HG03442 (cell line): ENCODE results near the gene CCDC150.
"Not testable (repeated sequence)": the region's sequence is repeated elsewhere in the genome, so short reads cannot be mapped to it uniquely, and the experiment has no call there.

Source experiments
- ATAC-seq: cut with Tn5 transposase; IDR thresholded peaks from one replicate; pipeline ENCODE4 v1.9.1; 2021; ENCODE audit warnings: mild to moderate bottlenecking, moderate library complexity; ENCODE audit not compliant: unreplicated experiment

The CCDC150 gene

GRCh38 chr2:196630531-196630930 is 9.0 kb upstream of the CCDC150 start:
- ATAC-seq: no peak

- no peak for ATAC-seq
Observed at GRCh38 chr2:196635156-196635555, 4.4 kb upstream of the CCDC150 start.

GRCh38 chr2:196638765-196639164 is 750 bp upstream of the CCDC150 start:
- ATAC-seq: no peak

- ATAC-seq: no peak
Observed at GRCh38 chr2:196640031-196640548, 575 bp downstream of the CCDC150 start.

GRCh38 chr2:196649202-196649601 is 9.7 kb downstream of the CCDC150 start:
- ATAC-seq: no peak

GRCh38 chr2:196651387-196652094 is 12.0 kb downstream of the CCDC150 start:
- no peak for ATAC-seq

- no peak for ATAC-seq
Observed at GRCh38 chr2:196652869-196653268, 13.4 kb downstream of the CCDC150 start.

- ATAC-seq: no peak
Observed at GRCh38 chr2:196653843-196654242, 14.3 kb downstream of the CCDC150 start.

GRCh38 chr2:196655761-196656160 is 16.2 kb downstream of the CCDC150 start:
- ATAC-seq: no peak

GRCh38 chr2:196657333-196657732 is 17.8 kb downstream of the CCDC150 start:
- ATAC-seq: no peak

- no peak for ATAC-seq
Observed at GRCh38 chr2:196659844-196660243, 20.3 kb downstream of the CCDC150 start.

- no peak for ATAC-seq
Observed at GRCh38 chr2:196660244-196660643, 20.7 kb downstream of the CCDC150 start.

- ATAC-seq: no peak
Observed at GRCh38 chr2:196670342-196670741, 30.8 kb downstream of the CCDC150 start.

- no peak for ATAC-seq
Observed at GRCh38 chr2:196675963-196676362, 36.4 kb downstream of the CCDC150 start.

GRCh38 chr2:196677404-196677803 is 37.9 kb downstream of the CCDC150 start:
- no peak for ATAC-seq

GRCh38 chr2:196679368-196679767 is 39.9 kb downstream of the CCDC150 start:
- ATAC-seq: no peak

GRCh38 chr2:196681510-196681909 is 42.0 kb downstream of the CCDC150 start:
- ATAC-seq: no peak

- ATAC-seq: no peak
Observed at GRCh38 chr2:196685792-196686191, 46.3 kb downstream of the CCDC150 start.

GRCh38 chr2:196686737-196687136 is 47.2 kb downstream of the CCDC150 start:
- ATAC-seq: not testable (repeated sequence)

- ATAC-seq: no peak
Observed at GRCh38 chr2:196696423-196697079, 57.0 kb downstream of the CCDC150 start.

GRCh38 chr2:196697825-196698224 is 58.3 kb downstream of the CCDC150 start:
- no peak for ATAC-seq

GRCh38 chr2:196702641-196703040 is 63.1 kb downstream of the CCDC150 start:
- ATAC-seq: no peak
